Stimulated activated naive CD8-positive, alpha-beta T cell treated with anti-CD3 and anti-CD28 coated beads, Interleukin-15, Interleukin-2, amounts not matched to agents 100 U/mL and 50 U/mL, for 24 hours (primary cell): ENCODE results near the gene GABPB2.
A peak's percentile ranks its signal among the peaks of the same experiment; 100 is the strongest.

Source experiments
- ATAC-seq: fragments of 150-1000 bp; cut with Tn5 transposase; one replicate; pipeline ENCODE4 v1.10.0; 2021
- DNase-seq: peaks from one replicate; pipeline ENCODE4 v3.0.0; 2021

The GABPB2 gene

GRCh38 chr1:151165281-151165737, 94.7 kb downstream of the GABPB2 start:
- ATAC-seq (no peak), DNase-seq (peak; percentile 17)

- ATAC-seq (peak; percentile 96), DNase-seq (peak; percentile 94)
Measured at GRCh38 chr1:151165738-151166504, 95.4 kb downstream of the GABPB2 start, which contains the start of the genes LYSMD1 and SCNM1. Gene LYSMD1 (minus strand): TSS chr1:151165902. CDS start chr1:151165258, 644 bp downstream. Gene SCNM1 (plus strand): TSS chr1:151166144. CDS start chr1:151166153, 9 bp downstream.

GRCh38 chr1:151166505-151166956, 96.0 kb downstream of the GABPB2 start:
- ATAC-seq (no peak), DNase-seq (no peak)

- no peak for ATAC-seq
- DNase-seq, result no peak
Measured at GRCh38 chr1:151167116-151167515, 96.6 kb downstream of the GABPB2 start.

- DNase-seq (no peak), ATAC-seq (no peak)
Measured at GRCh38 chr1:151171190-151171589, 100.6 kb downstream of the GABPB2 start.
